HG03565 (cell line): ENCODE data around the gene SLC9A7.

Source experiments
- ATAC-seq: cut with Tn5 transposase; IDR thresholded peaks from one replicate; pipeline ENCODE4 v1.9.1; 2021; ENCODE audit warnings: mild to moderate bottlenecking, moderate library complexity; ENCODE audit not compliant: unreplicated experiment

The SLC9A7 gene

GRCh38 chrX:46653482-46653881, 105.4 kb downstream of the SLC9A7 start:
- ATAC-seq = no peak

DNA sequence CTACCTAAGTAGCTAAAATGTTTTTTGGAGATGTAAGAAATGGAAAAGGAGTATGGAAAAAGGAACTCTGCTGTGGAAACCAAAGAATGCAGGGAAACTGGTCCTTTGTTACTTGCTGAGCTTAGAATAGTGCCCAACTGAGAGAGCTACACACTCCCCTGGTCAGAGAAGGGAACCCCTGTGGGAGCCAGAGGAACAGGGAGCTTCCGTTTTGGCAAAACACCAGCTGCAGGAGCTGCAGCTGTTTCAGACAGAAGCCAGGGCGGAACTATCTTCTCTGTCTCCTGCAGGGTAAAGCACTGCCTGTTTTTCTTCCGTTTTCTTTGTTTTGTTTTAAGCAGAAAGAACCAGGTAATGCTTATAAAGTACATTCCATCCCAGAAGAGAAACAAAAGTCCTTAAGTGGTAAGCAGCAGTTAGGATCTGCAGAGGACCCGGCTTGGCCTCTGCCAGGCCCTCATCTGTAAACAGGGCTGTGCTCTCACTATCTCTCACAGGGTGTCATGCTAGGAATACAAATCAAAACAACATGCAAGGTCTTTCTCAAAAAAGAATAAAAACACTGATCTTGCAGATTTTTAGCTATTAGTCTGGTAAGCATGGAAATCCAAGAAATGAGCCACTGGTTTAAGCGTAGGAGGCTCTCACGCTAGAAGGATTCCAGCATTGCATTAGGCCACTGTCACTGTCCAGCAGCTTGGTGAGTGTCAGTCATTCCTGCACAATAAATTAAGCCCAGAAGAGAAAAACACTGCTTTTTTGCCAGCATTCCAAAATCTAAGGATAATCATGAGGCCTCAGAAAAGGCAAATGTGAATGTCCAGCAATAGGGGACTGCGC, 109.3 kb downstream of the SLC9A7 start:
- ATAC-seq = no peak

DNA sequence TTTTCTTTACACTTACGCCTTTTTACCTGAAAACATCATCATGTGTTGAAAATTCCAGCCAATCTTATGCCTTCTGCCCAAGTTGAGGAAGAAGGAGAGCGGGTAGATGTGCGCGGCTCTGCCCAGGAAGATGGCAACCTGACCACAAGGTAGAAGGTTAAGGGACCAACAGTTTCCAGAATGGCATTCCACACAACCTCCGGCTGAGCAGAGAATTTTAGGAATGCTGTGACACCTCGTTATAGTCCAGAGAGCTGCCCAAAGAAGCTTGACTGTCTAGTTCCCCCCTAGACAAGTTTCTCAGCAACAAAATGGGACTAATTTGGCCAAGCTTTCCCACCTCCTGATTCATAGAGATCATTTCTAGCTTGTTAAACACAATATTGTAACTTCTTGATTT, 110.3 kb downstream of the SLC9A7 start:
- ATAC-seq = no peak

DNA sequence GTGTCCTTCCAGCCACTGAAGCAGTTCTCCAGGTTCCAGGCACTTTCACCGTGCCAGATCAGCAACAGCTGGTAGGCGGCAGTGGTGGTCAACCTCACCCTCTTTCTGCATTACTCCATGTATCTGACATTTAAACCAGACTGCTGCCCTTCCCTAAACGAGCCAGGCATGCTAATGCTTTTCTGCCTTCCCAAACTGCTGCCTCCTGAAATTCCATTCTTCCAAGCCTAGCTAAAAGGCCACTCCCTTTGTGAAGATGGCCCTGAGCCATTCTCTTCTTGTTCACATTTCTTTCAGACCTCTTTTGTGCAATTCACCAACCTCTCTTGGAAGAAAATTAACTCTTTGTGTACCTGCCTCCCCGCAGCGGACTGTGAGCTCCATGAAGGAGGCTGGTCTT, 111.7 kb downstream of the SLC9A7 start:
- no peak for ATAC-seq

- no peak for ATAC-seq
These were observed 113.3 kb downstream of the SLC9A7 start for GRCh38 chrX:46645614-46646013.

DNA sequence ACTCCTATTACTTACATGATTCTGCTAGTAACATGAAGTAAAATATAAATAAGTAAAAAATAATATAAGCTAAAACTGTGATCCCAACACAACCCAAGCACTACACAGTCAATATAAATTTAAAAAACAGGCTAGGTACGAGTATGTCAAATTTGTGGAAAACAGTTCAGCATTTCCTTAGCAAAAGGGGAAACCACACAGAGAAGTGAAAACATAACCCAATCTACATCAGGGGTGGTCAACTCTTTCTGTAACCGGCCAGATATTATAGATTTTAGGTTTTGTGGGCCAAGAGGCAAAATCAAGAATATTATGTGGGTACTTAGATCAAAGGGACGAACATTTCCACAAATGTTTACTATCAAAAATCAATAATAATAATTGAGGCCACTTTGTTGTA, 115.3 kb downstream of the SLC9A7 start:
- no peak for ATAC-seq

DNA sequence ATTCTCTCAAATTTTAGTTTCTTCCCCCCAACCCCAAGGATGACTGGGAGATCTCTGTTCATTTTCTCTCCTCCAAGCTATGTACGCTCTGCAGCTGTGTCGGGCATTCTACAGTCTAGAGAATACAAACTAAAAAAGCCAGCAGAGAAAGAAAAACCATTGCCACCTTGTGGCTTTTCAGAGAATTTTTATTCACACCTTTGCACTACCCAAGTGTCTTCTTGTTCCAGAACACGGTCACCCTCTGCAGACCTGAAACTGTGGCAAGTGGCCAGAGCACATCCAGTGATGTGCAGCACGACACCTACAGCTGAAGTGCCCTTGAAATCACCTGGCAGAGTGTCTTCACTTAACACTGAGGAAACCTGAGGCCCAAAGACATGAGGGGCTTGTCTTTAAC, 116.8 kb downstream of the SLC9A7 start:
- no peak for ATAC-seq

DNA sequence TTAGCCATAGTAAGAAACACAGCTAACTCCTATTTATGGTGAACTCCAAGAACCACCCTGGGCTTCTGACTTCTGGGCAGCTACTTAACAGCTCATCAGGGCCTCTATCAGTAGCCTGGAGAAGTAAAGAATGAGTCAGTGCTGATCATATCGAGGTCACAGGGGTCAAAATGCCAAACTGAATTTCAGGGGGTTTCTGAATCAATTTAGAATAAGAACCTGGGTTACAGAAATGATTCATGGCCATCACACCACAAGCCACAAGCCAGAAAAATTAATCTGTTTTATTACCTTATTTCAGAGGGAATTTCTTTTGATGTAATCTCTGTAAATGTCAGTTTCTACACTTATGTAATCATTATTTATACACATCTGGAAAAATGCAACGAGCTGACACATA, 121.0 kb downstream of the SLC9A7 start:
- ATAC-seq = peak; percentile 61

DNA sequence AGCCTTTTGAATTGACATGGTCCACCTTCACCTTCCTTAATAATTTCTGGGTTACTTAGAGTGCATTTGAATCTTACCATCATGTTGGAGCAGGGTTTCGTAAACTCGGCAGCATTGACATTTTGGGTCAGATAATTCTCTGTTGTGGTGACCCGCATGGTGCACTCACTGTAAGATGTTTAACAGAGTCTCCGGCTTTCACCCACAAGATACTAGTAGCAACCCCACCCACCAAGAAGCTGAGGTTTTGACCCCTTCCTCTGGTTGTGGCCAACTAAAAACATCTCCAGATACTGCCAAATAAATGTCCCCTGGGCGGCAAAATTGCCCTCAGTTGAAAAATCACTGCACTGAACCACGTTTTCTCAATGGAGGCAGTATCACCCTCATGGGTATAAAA, 122.7 kb downstream of the SLC9A7 start:
- no peak for ATAC-seq

DNA sequence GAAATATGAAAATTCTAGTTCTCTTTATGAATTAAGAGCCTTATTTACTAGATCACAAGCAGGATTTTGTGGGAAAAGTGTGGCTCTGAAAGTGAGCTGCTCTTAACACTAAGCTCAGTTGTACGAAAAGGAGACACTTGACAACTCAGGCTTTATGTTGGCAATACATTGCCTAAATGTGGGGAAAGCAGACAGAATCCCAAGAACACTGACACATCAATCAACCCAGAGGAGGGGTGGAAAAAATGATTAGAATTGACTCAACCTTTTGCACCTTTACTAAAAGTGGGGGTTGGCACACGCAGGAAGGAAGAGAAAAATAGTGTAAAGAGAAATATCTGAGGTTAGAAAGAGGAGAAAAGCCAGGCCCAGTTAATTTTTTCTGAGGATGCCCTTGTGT, 123.7 kb downstream of the SLC9A7 start:
- no peak for ATAC-seq

GRCh38 chrX:46634577-46634976, 124.3 kb downstream of the SLC9A7 start:
- ATAC-seq = no peak

DNA sequence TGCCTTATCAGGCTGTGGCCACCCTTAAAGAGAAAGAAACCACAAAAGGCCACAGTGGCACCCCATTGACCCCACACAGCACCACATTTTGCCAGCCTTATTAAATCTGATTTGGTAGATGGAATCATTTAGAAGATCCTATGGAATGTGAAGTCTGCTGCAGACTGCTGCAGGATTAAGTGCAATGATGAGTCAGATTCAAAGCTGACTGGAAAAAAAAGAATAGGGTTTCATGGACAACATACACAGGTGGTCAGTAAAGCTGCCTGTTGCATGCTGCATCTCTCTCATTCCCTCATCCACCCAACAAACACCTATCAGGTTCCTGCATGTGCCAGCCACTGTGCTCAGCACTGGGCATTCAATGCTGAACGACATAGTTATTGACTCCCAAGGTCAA, 128.8 kb downstream of the SLC9A7 start:
- ATAC-seq = no peak

DNA sequence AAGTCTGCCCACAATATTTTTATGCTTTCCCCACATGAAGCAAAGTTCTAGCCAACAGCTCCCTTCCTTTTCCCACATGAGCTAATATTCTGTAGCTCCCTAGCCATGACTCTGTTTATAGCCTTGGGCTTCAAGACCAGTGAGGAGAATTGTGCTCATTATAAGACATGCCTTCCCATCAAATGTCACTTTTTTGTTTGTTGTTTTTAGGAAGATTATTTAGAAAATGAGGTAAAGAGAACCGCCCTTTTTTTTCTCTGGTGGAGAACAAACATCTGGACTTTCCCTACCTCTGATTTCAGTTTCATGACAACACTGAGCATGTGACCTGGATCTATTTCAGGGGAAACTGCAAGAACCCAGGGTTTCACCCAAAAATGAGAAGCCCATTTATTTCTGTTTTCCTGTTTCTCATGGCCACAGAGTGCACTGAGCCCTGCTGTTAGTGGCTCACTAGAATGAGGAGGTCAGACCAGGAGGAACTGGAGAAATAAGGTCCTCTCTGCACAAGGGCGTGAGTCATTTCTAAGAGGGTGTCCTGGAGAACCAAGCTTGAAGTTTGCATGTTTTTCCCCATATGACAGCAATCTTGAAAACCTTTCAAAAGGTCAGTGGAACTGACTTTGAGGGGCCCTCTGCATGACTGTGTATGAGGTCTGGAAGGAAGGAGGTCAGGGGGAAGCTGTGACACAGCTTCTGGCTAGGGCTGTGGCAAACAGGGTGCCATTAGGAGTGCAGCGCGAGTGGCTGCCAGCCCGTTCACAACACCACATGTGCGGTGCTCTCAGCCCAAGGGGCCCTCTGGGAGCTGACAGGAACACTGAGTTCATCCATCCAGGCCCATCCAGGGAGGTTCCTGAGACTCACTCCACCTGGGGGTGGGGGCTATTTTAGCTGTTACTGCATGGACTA, 130.2 kb downstream of the SLC9A7 start:
- ATAC-seq = peak; percentile 85

- ATAC-seq = peak; percentile 11
These were observed 131.1 kb downstream of the SLC9A7 start for GRCh38 chrX:46627711-46628419.

DNA sequence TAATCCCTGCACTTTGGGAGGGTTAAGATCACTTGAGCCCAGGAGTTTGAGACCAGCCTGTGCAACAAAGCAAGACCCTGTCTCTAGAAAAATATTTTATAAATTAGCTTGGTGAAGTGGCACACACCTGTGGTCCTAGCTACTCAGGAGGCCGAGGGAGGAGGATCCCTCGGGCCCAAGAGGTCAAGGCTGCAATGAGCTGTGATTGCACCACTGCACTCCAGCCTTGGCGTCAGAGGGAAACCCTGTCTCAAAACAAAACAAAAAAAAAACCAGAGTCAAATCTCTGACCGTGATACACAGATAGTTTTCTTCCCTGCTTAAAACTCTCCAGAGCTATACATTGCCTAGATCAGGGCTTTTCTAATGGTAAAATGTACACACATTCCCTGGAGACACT, 131.9 kb downstream of the SLC9A7 start:
- no peak for ATAC-seq

- no peak for ATAC-seq
These were observed 132.4 kb downstream of the SLC9A7 start for GRCh38 chrX:46626566-46626965.

DNA sequence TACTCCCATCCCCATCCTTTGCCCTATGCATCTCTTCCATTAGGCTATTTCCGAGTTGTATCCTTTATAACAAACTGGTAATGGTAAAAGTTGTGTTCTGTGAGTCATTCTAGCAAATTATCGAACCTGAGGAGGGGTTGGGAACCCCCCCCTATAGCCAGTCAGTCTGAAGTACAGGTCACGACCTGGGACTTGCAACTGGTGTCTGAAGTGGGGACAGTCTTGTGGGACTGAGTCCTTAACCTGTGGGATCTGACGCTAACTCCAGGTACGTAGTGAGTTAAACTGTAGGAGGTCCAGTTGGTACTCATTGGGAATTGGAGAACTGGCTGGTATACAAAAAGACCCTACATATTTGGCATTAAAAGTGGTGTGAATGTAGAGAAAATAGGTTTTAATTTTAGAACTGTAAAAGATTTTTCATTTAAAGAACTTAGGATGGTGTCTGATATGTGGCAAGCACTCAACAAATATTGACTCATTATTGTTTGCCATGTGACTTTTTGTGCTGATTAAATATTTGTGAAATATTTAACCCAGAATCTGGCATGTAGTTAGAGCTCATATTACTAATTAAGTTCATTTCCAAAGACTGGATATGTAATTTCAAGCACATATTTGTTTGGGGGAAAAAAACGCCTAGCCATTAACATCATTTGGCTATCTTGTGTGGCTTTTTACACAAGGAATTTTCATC, 134.7 kb downstream of the SLC9A7 start:
- ATAC-seq = no peak

GRCh38 chrX:46621572-46621971, 137.3 kb downstream of the SLC9A7 start:
- no peak for ATAC-seq

DNA sequence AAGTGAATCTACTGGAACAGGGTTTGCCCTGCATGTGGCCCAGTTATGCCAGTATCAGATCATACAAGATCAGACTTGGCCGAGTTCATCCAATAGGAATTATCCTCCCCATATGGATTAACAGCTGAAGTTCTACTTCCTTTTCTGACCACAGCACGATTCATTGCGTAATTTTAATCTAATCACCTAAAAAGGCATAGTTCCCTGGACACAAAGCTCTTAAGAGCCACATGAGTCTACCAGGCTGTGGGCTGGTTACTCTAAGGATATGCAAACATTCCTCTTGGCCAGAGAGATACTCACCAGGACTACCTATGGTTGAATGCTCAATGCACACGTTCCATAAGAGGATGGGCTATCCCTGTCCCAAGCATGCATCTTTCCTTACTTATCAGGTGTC, 138.4 kb downstream of the SLC9A7 start:
- no peak for ATAC-seq

DNA sequence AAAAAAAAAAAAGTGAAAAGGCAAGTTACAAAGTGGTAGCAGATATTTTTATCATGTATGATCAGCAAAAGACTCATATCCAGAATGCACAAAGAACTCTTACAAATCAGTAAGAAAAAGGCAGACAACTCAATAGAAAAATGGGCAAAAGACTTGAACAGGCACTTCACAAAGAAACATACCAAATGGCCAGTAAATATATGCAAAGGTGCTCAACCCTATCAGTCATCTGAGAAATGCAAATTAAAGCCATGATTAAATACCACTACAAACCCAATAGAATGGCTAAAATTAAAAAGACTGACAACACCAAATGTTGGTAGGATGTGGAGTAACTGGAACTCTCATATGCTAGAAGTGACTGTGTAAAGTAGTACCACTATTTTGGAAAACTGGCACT, 140.0 kb downstream of the SLC9A7 start:
- ATAC-seq = no peak

- no peak for ATAC-seq
These were observed 141.0 kb downstream of the SLC9A7 start for GRCh38 chrX:46617906-46618305.
